HEK293 (cell line): ENCODE results near the gene NME8.

ENCODE experiments used
- CTCF ChIA-PET: fragments of 350-600 bp; formaldehyde crosslinking; extraction: SDS; loops from one replicate; lab custom pipeline; 2021; ENCODE audit warnings: antibody characterized with exemption; lab: Yijun Ruan, JAX
- POLR2A ChIA-PET: fragments of 300-600 bp; formaldehyde crosslinking; extraction: SDS; loops from one replicate; lab custom pipeline; 2020; ENCODE audit warnings: antibody characterized with exemption, inconsistent platforms; lab: Yijun Ruan, JAX
- H3K27ac ChIP-seq: fragments of 200-500 bp; sonication (Bioruptor generic); 2 replicates; pipeline ENCODE4 v1.5.1; 2014; ENCODE audit warnings: low read depth, low read length, control low read depth, inconsistent platforms; ENCODE audit errors: extremely low read depth
- H3K36me3 ChIP-seq, 2 experiments: fragments of 200-500 bp in 1 of 2; sonication (Bioruptor generic) in 1 of 2; 1 replicate in 1 of 2; 2 replicates in 1 of 2; pipeline ENCODE4 v1.5.1; 2014 to 2017; ENCODE audit warnings: inconsistent platforms in 2 of 2, low read length in 2 of 2; ENCODE audit not compliant: control insufficient read depth in 2 of 2, insufficient read depth in 1 of 2
- H3K4me1 ChIP-seq: fragments of 200-500 bp; sonication (Bioruptor generic); 2 replicates; pipeline ENCODE4 v1.5.1; 2014; ENCODE audit warnings: mild to moderate bottlenecking, low read length, inconsistent platforms; ENCODE audit not compliant: control insufficient read depth, insufficient read depth
- H3K4me3 ChIP-seq: 2 replicates; pipeline ENCODE4 v1.5.1; 2011; ENCODE audit warnings: low read depth, mild to moderate bottlenecking, control low read depth, low read length, moderate library complexity
- H3K9me3 ChIP-seq: fragments of 200-500 bp; sonication (Bioruptor generic); 2 replicates; pipeline ENCODE4 v1.5.1; 2014; ENCODE audit warnings: low read depth, low read length, inconsistent platforms; ENCODE audit not compliant: control insufficient read depth, insufficient read depth
- SALL2 ChIP-seq: fragments of 450-650 bp; formaldehyde crosslinking; IDR thresholded peaks from 2 replicates; pipeline ENCODE4 v1.5.0; 2017; ENCODE audit warnings: missing biosample characterization, mild to moderate bottlenecking, missing genetic modification characterization, borderline replicate concordance
- TRIM28 ChIP-seq: IDR thresholded peaks from 2 replicates; pipeline ENCODE4 v1.6.1; 2011; ENCODE audit warnings: low read length, control low read depth, borderline replicate concordance
- ZBTB21 ChIP-seq: fragments of 450-650 bp; formaldehyde crosslinking; IDR thresholded peaks from 2 replicates; pipeline ENCODE4 v1.5.1; 2017; ENCODE audit warnings: missing biosample characterization, missing genetic modification characterization
- ZNF549 ChIP-seq: fragments of 450-650 bp; IDR thresholded peaks from 2 replicates; pipeline ENCODE4 v1.5.1; 2018; ENCODE audit warnings: missing biosample characterization, missing genetic modification characterization, mild to moderate bottlenecking, inconsistent platforms, moderate library complexity
- ZNF558 ChIP-seq: fragments of 450-650 bp; formaldehyde crosslinking; IDR thresholded peaks from 2 replicates; pipeline ENCODE4 v1.5.1; 2016; ENCODE audit warnings: missing biosample characterization, missing genetic modification characterization
- ZNF560 ChIP-seq: fragments of 450-650 bp; formaldehyde crosslinking; IDR thresholded peaks from 2 replicates; pipeline ENCODE4 v1.5.1; 2017; ENCODE audit warnings: missing biosample characterization, missing genetic modification characterization, borderline replicate concordance
- TF ChIP-seq, protein P1 (sequence below): fragments of 450-650 bp; formaldehyde crosslinking; IDR thresholded peaks from 2 replicates; pipeline ENCODE4 v1.5.1; 2017; ENCODE audit warnings: missing biosample characterization, missing genetic modification characterization
- TF ChIP-seq, protein P2 (sequence below): fragments of 450-650 bp; formaldehyde crosslinking; conservative IDR thresholded peaks from 2 replicates; pipeline ENCODE4 v1.5.1; 2016; ENCODE audit warnings: low read depth, missing biosample characterization, missing genetic modification characterization

NME8 gene

DNA sequence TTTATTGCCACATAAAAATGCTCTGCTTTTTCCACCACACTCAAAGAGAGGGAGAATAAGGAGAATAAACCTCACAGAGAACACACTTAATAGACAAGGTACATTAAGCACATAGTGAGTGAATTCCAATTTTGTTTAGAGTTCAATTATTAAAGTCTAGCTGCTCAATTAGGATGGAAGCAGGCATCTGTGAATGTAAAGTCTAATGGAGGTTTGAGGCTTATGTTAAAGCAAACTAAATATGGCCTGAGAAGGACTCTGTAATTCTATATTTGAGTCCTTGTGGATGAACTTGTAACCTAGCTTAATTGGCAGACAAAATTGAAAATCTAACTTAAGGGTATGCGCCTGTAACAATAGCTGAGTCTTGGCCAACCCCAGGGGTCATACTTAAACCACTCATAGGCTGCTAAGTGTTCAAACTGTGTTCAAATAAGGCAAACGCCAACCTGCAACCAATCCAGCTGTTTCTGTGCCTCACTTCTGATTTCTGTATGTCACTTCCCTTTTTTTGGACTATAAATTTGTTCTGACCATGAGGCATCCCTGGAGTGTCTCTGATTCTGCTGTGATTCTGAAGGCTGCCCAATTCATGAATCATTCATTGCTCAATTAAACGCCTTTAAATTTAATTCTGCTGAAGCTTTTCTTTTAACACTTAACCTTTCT is 31.3 kb upstream of the NME8 start:
- H3K9me3 ChIP-seq: no peaks in the 10 kb centered on the region
- ChIA-PET CTCF (interaction anchor here (0.5 to 1.0 kb wide), 4 partner anchors 16 to 380 kb away, joined by 3 to 5 read pairs (median 4); no protein-coding TSS in a partner anchor), POLR2A (no interaction called here)
- TF ChIP-seq, protein P1, sequence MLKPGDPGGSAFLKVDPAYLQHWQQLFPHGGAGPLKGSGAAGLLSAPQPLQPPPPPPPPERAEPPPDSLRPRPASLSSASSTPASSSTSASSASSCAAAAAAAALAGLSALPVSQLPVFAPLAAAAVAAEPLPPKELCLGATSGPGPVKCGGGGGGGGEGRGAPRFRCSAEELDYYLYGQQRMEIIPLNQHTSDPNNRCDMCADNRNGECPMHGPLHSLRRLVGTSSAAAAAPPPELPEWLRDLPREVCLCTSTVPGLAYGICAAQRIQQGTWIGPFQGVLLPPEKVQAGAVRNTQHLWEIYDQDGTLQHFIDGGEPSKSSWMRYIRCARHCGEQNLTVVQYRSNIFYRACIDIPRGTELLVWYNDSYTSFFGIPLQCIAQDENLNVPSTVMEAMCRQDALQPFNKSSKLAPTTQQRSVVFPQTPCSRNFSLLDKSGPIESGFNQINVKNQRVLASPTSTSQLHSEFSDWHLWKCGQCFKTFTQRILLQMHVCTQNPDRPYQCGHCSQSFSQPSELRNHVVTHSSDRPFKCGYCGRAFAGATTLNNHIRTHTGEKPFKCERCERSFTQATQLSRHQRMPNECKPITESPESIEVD (tag by site-specific recombination): no peak
- no peak for TF ChIP-seq SALL2 (tag by site-specific recombination)
- TF ChIP-seq ZNF549: peak; percentile 66; the same call in 1 of the 2 replicates
- H3K4me1 ChIP-seq: no peaks in the 10 kb centered on the region
- H3K27ac ChIP-seq: no peak overlapping the region
- H3K4me3 ChIP-seq: no peak overlapping the region
- H3K36me3 ChIP-seq: no peaks in the 10 kb centered on the region

DNA sequence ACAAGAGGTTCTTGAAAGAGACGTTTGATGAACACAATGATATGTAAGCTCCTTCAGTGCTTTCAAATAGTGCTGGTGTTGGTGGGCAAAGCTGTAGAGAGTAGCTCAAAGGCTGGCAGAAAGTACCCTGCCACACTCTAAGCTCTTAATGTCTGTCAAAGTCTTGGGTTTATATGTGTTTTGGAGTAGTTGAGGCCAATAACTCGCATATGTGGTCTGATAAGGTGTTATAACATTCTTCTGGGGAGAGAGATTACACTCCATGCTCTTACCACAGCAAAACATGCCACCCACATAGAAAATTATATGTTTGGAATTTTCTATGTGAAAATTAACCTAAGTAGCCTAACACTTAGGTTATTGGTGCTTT is 30.8 kb upstream of the NME8 start:
- H3K27ac ChIP-seq: no peak overlapping the region
- no peak overlapping the region for H3K4me3 ChIP-seq
- CTCF ChIA-PET: interaction anchor here (0.6 kb wide), 1 partner anchor 288 kb away, joined by 3 read pairs; no protein-coding TSS in a partner anchor
- H3K4me1 ChIP-seq: no peaks in the 10 kb centered on the region
- H3K9me3 ChIP-seq: no peaks in the 10 kb centered on the region
- no peak for TF ChIP-seq ZNF560 (tag by site-specific recombination)
- POLR2A ChIA-PET: no interaction called here
- no peaks in the 10 kb centered on the region for H3K36me3 ChIP-seq

DNA sequence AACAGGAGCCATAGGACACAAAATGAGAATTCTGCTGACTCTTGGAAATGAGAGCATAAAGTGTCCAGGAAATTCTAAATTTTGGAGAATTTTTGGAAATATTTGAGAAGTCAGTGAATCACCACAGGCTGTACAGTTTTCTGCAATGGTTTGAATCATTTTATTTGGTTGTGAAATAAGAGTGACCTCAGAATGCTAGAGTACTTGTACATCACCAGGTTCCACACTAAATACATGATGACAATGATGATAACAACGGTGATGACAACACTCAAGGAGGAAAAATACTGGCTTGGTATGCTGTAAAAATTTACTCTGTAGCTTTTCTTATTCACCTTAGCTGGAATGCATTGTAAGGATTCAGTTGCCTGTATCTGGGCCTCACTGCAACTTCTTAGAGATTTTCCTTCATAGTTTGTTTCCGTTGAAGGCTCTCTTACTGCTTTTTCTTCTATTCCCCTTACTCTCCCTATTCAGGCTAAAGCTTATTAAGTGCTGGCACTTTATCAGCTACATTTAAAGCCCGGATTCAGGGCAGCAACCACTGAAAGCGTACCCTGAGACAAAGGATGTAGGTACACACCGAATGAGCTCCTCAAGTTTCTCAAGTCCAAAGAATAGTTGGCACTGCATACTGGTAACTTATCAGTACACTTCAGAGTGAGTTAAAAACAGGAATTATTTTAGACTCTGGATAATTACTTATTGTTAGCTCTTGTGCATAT is 30.2 kb upstream of the NME8 start:
- Histone ChIP-seq H3K4me3 (no peak overlapping the region), H3K4me1 (no peaks in the 10 kb centered on the region), H3K36me3 (no peaks in the 10 kb centered on the region), H3K9me3 (no peaks in the 10 kb centered on the region), H3K27ac (no peak overlapping the region)
- POLR2A ChIA-PET: no interaction called here
- CTCF ChIA-PET: interaction anchor here (0.8 kb wide), 1 partner anchor 14 kb away, joined by 3 read pairs; no protein-coding TSS in a partner anchor
- TF ChIP-seq TRIM28 (no peak), ZBTB21 (tag by site-specific recombination) (0 out of 2 replicates have a peak, but pooled peaks have one; percentile 33)

DNA sequence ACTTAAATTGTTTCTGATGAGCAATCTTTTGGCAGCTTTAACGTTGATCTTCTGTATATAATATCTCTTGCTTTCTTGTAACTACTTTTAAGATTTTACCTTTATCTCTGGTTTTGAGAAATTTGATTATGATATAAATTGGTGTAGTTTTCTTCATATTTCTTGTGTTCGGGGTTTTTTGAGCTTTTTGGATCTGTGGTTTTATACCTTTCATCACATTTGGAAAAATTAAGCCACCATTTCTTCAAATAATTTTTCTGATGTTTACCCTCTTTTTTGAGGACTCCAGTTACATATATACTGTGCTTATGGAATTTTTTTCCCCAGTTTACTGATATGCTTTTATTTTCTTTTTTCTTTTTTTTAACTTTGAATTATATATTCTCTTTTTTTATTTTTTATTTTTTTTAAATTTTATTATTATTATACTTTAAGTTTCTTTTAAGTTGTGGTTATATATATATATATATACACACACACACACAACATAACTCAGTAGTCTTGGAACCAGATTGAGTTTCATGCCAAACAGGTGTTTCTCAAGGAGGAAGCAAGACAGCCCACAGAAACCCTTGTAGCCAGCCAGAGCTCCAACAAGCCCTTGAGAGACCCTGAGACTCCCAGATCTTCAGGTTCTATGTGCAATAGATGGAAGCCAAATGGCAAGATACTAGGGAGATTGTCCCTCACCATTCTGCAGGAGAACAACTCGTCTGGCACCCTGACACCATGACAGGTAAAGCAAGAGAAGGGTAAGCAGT is 27.5 kb upstream of the NME8 start:
- Histone ChIP-seq H3K27ac (no peak overlapping the region), H3K4me3 (no peak overlapping the region), H3K4me1 (no peaks in the 10 kb centered on the region), H3K36me3 (no peaks in the 10 kb centered on the region), H3K9me3 (no peaks in the 10 kb centered on the region)
- TF ChIP-seq ZNF558 (tag by site-specific recombination): peak; percentile 98
- TF ChIP-seq, protein P2, sequence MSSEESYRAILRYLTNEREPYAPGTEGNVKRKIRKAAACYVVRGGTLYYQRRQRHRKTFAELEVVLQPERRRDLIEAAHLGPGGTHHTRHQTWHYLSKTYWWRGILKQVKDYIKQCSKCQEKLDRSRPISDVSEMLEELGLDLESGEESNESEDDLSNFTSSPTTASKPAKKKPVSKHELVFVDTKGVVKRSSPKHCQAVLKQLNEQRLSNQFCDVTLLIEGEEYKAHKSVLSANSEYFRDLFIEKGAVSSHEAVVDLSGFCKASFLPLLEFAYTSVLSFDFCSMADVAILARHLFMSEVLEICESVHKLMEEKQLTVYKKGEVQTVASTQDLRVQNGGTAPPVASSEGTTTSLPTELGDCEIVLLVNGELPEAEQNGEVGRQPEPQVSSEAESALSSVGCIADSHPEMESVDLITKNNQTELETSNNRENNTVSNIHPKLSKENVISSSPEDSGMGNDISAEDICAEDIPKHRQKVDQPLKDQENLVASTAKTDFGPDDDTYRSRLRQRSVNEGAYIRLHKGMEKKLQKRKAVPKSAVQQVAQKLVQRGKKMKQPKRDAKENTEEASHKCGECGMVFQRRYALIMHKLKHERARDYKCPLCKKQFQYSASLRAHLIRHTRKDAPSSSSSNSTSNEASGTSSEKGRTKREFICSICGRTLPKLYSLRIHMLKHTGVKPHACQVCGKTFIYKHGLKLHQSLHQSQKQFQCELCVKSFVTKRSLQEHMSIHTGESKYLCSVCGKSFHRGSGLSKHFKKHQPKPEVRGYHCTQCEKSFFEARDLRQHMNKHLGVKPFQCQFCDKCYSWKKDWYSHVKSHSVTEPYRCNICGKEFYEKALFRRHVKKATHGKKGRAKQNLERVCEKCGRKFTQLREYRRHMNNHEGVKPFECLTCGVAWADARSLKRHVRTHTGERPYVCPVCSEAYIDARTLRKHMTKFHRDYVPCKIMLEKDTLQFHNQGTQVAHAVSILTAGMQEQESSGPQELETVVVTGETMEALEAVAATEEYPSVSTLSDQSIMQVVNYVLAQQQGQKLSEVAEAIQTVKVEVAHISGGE (tag by site-specific recombination): no peak
- CTCF ChIA-PET: interaction anchor here (0.7 to 3.1 kb wide), 2 partner anchors 12 to 97 kb away, joined by 7 to 15 read pairs; no protein-coding TSS in a partner anchor
- POLR2A ChIA-PET: no interaction called here
